ENCODE data around the gene USP35.
"Not testable (repeated sequence)": the region's sequence is repeated elsewhere in the genome, so short reads cannot be mapped to it uniquely, and the experiment has no call there.

The USP35 gene

GRCh38 chr11:78216571-78217287, 28.0 kb downstream of the USP35 start:
- Histone ChIP-seq H3K79me2 (ENCODE audit: control insufficient read depth, insufficient read depth, low read length, unreplicated experiment) (peaks cover 14% of the 10 kb centered on the region), H3K36me3 (ENCODE audit: insufficient read depth, low read length) (peaks cover 14% of the 10 kb centered on the region; the same call in 1 of the 2 replicates), H3K4me1 (ENCODE audit: control insufficient read depth, insufficient read depth, low read length, unreplicated experiment) (no peaks in the 10 kb centered on the region), H3K27ac (ENCODE audit: low read depth, low read length) (no peak overlapping the region), H3K27me3 (ENCODE audit: insufficient read depth, low read length) (no peaks in the 10 kb centered on the region), H2AFZ (ENCODE audit: low read length, unreplicated experiment) (no peak overlapping the region), H3K4me3 (ENCODE audit: low read depth, low read length) (no peak overlapping the region)

- Histone ChIP-seq H3K27me3 (ENCODE audit: insufficient read depth, low read length) (no peaks in the 10 kb centered on the region), H2AFZ (ENCODE audit: low read length, unreplicated experiment) (no peak overlapping the region), H3K79me2 (ENCODE audit: control insufficient read depth, insufficient read depth, low read length, unreplicated experiment) (peaks cover 5% of the 10 kb centered on the region), H3K36me3 (ENCODE audit: insufficient read depth, low read length) (peaks cover 11% of the 10 kb centered on the region; the same call in 1 of the 2 replicates), H3K27ac (ENCODE audit: low read depth, low read length) (no peak overlapping the region), H3K4me3 (ENCODE audit: low read depth, low read length) (no peak overlapping the region), H3K4me1 (ENCODE audit: control insufficient read depth, insufficient read depth, low read length, unreplicated experiment) (no peaks in the 10 kb centered on the region)
These were observed 29.2 kb downstream of the USP35 start for GRCh38 chr11:78217650-78218541.

DNA sequence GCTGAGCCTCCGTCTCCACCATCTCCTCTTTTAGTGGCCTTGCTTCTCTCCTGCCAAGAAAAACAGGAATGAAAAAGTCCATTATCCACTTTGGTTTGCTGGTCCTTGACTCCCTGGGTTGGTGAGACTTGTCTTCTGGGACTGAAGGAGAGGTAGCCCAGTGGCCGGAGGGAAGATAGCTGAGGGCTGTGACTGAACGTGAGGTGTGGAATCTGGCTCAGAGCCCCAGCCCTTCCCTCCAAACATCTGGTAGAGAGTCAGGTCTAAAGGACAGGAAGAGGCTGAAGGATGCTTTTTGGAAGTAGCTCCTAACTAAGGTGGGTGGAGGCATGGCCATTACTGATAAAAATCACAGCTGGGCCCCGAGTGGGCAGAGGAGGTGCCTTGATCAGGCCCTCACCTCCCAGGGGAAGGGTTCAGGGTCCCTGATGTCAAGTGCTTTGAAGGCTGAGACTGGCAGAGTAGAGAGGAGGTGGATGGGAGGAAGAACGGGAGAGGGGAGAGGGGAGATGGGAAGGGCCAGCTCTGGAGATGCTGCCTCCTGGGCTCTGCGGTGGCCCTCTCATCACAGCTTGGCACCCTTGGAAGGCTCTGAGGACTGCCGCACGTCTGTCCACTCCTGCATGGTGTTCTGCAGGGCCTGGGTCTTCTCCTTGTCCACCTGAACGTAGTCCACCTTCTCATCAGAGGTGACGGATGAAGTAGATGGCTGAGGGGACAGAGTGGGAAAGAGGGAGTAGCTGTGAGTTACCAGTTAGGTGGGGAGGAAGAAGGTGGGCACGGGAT, 30.2 kb downstream of the USP35 start:
- no peaks in the 10 kb centered on the region for H3K79me2 ChIP-seq (ENCODE audit: control insufficient read depth, insufficient read depth, low read length, unreplicated experiment)
- no peaks in the 10 kb centered on the region for H3K4me1 ChIP-seq (ENCODE audit: control insufficient read depth, insufficient read depth, low read length, unreplicated experiment)
- H2AFZ ChIP-seq (ENCODE audit: low read length, unreplicated experiment), result no peak overlapping the region
- no peaks in the 10 kb centered on the region for H3K27me3 ChIP-seq (ENCODE audit: insufficient read depth, low read length)
- H3K27ac ChIP-seq (ENCODE audit: low read depth, low read length), result no peak overlapping the region
- peaks cover 11% of the 10 kb centered on the region; the same call in 1 of the 2 replicates for H3K36me3 ChIP-seq (ENCODE audit: insufficient read depth, low read length)
- no peak overlapping the region for H3K4me3 ChIP-seq (ENCODE audit: low read depth, low read length)

GRCh38 chr11:78219493-78220217, 30.9 kb downstream of the USP35 start:
- H2AFZ ChIP-seq (ENCODE audit: low read length, unreplicated experiment), result no peak overlapping the region
- no peak overlapping the region for H3K4me3 ChIP-seq (ENCODE audit: low read depth, low read length)
- H3K79me2 ChIP-seq (ENCODE audit: control insufficient read depth, insufficient read depth, low read length, unreplicated experiment), result no peaks in the 10 kb centered on the region
- no peak overlapping the region for H3K27ac ChIP-seq (ENCODE audit: low read depth, low read length)
- H3K27me3 ChIP-seq (ENCODE audit: insufficient read depth, low read length), result no peaks in the 10 kb centered on the region
- peaks cover 11% of the 10 kb centered on the region; the same call in 1 of the 2 replicates for H3K36me3 ChIP-seq (ENCODE audit: insufficient read depth, low read length)
- no peaks in the 10 kb centered on the region for H3K4me1 ChIP-seq (ENCODE audit: control insufficient read depth, insufficient read depth, low read length, unreplicated experiment)

GRCh38 chr11:78220218-78221157, 31.8 kb downstream of the USP35 start:
- no peaks in the 10 kb centered on the region for H3K79me2 ChIP-seq (ENCODE audit: control insufficient read depth, insufficient read depth, low read length, unreplicated experiment)
- H3K27me3 ChIP-seq (ENCODE audit: insufficient read depth, low read length), result no peaks in the 10 kb centered on the region
- no peak overlapping the region for H2AFZ ChIP-seq (ENCODE audit: low read length, unreplicated experiment)
- H3K27ac ChIP-seq (ENCODE audit: low read depth, low read length), result no peak overlapping the region
- H3K4me1 ChIP-seq (ENCODE audit: control insufficient read depth, insufficient read depth, low read length, unreplicated experiment), result no peaks in the 10 kb centered on the region
- no peak overlapping the region for H3K4me3 ChIP-seq (ENCODE audit: low read depth, low read length)
- H3K36me3 ChIP-seq (ENCODE audit: insufficient read depth, low read length), result peaks cover 11% of the 10 kb centered on the region; the same call in 1 of the 2 replicates

DNA sequence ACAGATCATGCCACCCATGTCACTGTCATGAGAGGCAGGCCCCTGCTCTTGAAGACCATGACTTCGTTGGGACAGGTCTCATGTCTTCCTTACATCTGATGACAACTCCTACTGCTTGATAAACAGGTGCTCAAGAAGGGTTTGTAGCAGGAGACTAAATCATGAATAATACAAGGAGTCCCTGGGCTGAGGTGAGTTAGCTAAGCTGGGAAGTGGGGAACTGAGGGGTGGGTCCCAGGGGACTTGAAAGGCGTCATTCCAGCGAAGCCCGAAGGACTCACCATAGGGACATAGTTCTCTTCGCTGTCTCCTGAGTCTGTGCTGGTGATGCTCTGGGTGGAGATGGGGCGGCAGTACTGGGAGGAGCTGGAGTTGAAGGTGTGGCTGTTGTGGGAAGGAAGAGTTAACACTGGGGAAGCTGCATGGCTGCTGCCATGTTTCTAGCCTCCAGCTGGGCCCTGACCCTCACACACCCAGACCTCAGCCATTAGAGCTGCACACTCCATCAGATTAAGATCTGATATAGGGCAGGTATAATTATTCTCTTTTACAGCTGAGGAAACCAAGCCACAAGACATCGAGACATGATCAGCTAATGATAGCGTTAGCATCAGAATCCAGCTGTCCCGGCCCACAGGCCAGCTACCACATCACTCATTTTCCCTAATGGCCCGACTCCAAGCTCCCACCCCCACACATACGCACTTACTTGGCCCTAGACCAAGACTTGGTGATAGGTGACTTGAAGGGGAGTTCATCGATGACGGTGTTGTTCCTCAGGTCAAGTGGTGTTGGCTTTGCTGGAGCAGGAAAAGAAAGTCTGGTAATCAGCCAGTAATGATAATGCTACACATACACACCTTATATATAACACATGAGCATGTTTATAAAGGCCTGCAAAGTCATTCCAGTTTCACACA, 32.9 kb downstream of the USP35 start:
- Histone ChIP-seq H2AFZ (ENCODE audit: low read length, unreplicated experiment) (no peak overlapping the region), H3K27me3 (ENCODE audit: insufficient read depth, low read length) (no peaks in the 10 kb centered on the region), H3K36me3 (ENCODE audit: insufficient read depth, low read length) (0 out of 2 replicates have a peak, but pooled peaks cover 6% of the 10 kb centered on the region), H3K4me3 (ENCODE audit: low read depth, low read length) (no peak overlapping the region), H3K4me1 (ENCODE audit: control insufficient read depth, insufficient read depth, low read length, unreplicated experiment) (no peaks in the 10 kb centered on the region), H3K79me2 (ENCODE audit: control insufficient read depth, insufficient read depth, low read length, unreplicated experiment) (no peaks in the 10 kb centered on the region), H3K27ac (ENCODE audit: low read depth, low read length) (no peak overlapping the region)

GRCh38 chr11:78222726-78223125, 34.0 kb downstream of the USP35 start:
- H3K4me1 ChIP-seq (ENCODE audit: control insufficient read depth, insufficient read depth, low read length, unreplicated experiment); H3K27me3 ChIP-seq (ENCODE audit: insufficient read depth, low read length); H3K27ac ChIP-seq (ENCODE audit: low read depth, low read length); H2AFZ ChIP-seq (ENCODE audit: low read length, unreplicated experiment); H3K36me3 ChIP-seq (ENCODE audit: insufficient read depth, low read length); H3K4me3 ChIP-seq (ENCODE audit: low read depth, low read length); H3K79me2 ChIP-seq (ENCODE audit: control insufficient read depth, insufficient read depth, low read length, unreplicated experiment): not testable (repeated sequence)

DNA sequence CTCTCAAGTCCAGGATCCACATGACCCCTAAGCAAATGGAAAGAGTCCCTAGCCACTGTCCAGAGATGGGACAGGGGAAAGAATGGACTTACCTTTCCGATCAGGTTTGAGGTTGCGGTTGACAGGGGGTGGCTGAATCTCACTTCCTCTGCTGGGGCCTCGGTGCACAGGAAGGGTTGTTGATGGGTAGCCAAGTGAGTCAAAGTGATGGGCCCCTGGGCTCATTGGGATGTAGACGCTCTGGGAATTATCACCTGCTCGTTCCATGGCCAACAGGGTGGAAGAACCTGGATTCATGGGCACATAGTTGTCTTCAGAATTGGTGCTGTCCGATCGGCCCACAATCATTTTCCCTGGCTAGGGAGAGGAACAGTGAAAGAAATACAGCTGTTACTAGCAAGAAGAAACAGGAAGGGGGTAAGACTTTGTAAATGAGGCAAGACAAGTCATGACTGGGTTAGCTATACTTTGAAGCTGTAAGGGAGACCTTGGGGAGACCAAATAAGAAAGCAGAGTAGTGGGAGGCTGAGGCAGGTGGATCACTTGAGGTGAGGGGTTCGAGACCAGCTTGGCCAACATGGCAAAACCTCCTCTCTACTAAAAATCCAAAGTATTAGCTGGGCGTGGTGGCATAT, 34.7 kb downstream of the USP35 start:
- no peak overlapping the region for H2AFZ ChIP-seq (ENCODE audit: low read length, unreplicated experiment)
- H3K27ac ChIP-seq (ENCODE audit: low read depth, low read length), result no peak overlapping the region
- no peaks in the 10 kb centered on the region for H3K4me1 ChIP-seq (ENCODE audit: control insufficient read depth, insufficient read depth, low read length, unreplicated experiment)
- no peaks in the 10 kb centered on the region for H3K79me2 ChIP-seq (ENCODE audit: control insufficient read depth, insufficient read depth, low read length, unreplicated experiment)
- H3K4me3 ChIP-seq (ENCODE audit: low read depth, low read length), result no peak overlapping the region
- H3K36me3 ChIP-seq (ENCODE audit: insufficient read depth, low read length), result 0 out of 2 replicates have a peak, but pooled peaks cover 6% of the 10 kb centered on the region
- no peaks in the 10 kb centered on the region for H3K27me3 ChIP-seq (ENCODE audit: insufficient read depth, low read length)

Data from ACC112 (cell line).